Measurements from ENCODE around the gene GARIN5B. TPM values are rescaled to one million over a fixed set of nuclear protein-coding genes. Genes with fewer than 3 reads are reported as not detected.

GARIN5B gene
- total RNA-seq, 1 experiment from 2014 or later = not detected

DNA sequence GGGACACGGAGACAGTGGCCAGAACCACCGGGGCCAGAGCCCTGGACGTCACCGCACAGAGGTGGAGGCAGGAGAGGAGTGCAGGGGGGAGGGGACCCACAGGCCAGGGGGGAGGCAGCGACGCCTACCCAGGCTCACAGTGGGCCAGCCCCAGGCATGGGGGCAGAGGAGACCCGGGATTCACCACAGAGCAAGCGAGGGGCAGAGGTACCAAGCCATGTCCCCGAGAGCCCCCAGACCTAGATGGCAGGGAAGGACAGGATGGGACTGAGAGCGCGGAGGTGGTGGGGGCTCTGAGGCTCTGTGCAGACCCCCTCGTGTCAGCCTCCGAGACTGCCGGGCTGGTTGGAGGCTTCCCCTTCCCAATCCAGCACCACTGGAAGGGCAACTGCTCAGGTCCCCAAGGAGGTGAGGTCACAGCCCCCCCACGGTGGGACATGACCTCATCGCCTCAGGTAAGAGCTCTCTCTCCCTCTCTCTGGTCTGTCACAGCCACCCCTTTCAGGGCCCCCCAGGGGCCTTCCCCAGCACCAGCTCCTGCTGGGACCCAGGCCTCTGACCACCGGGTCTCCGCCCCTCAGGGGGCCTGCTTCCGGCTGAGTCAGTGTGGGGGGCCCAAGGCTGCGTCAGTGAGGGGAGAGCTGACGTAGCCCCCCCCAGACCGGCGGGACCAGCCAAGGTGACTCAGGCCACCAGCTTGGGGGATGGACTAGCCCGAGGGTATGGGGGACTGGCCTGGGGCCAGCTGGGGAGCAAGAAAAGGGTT is 9.4 kb upstream of the GARIN5B start:
- BruUV-seq (replicated peaks) = no TSS peak
- ChIA-PET CTCF (interaction anchor here (0.8 to 2.3 kb wide), 4 partner anchors 12 to 81 kb away, joined by 3 to 7 read pairs (median 4); partner anchors contain the start of gene TMEM238), POLR2A (interaction anchor here (0.7 to 1.3 kb wide), 5 partner anchors 11 to 71 kb away, joined by 3 to 6 read pairs (median 4); partner anchors contain the start of gene KMT5C)
- no peak overlapping the region for H3K27ac Mint-ChIP-seq (ENCODE audit: low read depth, unreplicated experiment)
- no peak overlapping the region for H3K4me3 Mint-ChIP-seq (ENCODE audit: unreplicated experiment)
- intact Hi-C loops (cut with micrococcal nuclease) = no loop called here
- H3K36me3 Mint-ChIP-seq (ENCODE audit: insufficient read depth, unreplicated experiment) = peaks cover 10% of the 10 kb centered on the region
- H3K4me1 Mint-ChIP-seq (ENCODE audit: insufficient read depth, unreplicated experiment) = peaks cover 27% of the 10 kb centered on the region
- DNase-seq (ENCODE audit: unreplicated experiment) = no peak
- H3K27me3 Mint-ChIP-seq (ENCODE audit: insufficient read depth, unreplicated experiment) = peaks cover 28% of the 10 kb centered on the region
- TF ChIP-seq, protein P1, sequence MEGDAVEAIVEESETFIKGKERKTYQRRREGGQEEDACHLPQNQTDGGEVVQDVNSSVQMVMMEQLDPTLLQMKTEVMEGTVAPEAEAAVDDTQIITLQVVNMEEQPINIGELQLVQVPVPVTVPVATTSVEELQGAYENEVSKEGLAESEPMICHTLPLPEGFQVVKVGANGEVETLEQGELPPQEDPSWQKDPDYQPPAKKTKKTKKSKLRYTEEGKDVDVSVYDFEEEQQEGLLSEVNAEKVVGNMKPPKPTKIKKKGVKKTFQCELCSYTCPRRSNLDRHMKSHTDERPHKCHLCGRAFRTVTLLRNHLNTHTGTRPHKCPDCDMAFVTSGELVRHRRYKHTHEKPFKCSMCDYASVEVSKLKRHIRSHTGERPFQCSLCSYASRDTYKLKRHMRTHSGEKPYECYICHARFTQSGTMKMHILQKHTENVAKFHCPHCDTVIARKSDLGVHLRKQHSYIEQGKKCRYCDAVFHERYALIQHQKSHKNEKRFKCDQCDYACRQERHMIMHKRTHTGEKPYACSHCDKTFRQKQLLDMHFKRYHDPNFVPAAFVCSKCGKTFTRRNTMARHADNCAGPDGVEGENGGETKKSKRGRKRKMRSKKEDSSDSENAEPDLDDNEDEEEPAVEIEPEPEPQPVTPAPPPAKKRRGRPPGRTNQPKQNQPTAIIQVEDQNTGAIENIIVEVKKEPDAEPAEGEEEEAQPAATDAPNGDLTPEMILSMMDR (IDR thresholded peaks at IDR 0.05; ENCODE audit: unreplicated experiment) = no peak
- no peaks in the 10 kb centered on the region for H3K9me3 Mint-ChIP-seq (ENCODE audit: unreplicated experiment)

DNA sequence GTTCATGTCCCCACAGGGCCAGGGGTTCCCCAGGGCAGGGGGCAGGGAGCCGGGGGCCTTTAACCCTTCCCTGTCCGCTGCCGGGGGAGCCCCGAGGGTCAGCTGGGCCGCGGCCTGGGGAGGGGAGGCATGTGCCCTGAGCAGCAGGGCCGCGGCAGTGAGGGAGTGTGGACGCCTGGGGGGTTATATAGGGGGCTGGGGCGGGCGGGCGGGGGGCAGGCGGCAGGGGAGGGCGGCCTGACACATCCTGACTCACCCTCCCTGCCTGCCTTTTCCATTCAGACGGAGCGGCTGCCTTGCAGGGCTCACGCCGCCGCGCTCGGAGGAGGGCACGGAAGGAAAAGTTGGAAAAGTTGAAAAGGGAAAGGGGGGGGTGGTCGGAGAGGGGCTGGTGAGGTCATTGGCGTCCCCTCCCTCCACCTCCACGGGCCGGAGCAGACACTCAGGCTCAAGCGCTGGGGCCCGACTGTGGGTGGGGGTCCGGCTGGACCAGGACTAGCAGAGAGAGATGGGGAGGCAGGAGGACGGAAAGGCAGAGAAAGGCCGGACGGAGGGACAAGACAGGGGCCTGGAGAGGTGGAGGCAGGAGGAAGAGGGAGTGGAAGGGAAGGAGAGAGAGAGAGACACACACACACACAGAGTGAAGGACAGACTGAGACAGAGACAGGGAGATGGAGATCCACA is 7.4 kb upstream of the GARIN5B start, which contains the start of gene IL11:
Gene IL11, minus strand, starts transcription at position 159 of the 684 bp plus-strand sequence. Its CDS starts 153 bp downstream, at position 6.
- peaks cover 28% of the 10 kb centered on the region for H3K27me3 Mint-ChIP-seq (ENCODE audit: insufficient read depth, unreplicated experiment)
- no peak for DNase-seq (ENCODE audit: unreplicated experiment)
- intact Hi-C loops (cut with micrococcal nuclease) = no loop called here
- peaks cover 22% of the 10 kb centered on the region for H3K4me1 Mint-ChIP-seq (ENCODE audit: insufficient read depth, unreplicated experiment)
- POLR2A ChIA-PET = interaction anchor here (0.6 to 2.5 kb wide), 6 partner anchors 13 to 1396 kb away, joined by 3 to 10 read pairs (median 4); partner anchors contain the start of gene KMT5C
- CTCF ChIA-PET = interaction anchor here (0.6 to 2.3 kb wide), 3 partner anchors 18 to 79 kb away, joined by 3 to 7 read pairs (median 3); no protein-coding TSS in a partner anchor
- BruUV-seq (replicated peaks) = no TSS peak
- TF ChIP-seq, protein P1 (IDR thresholded peaks at IDR 0.05; ENCODE audit: unreplicated experiment) = no peak
- peak within 1 kb of the TSS; percentile 78 for H3K4me3 Mint-ChIP-seq (ENCODE audit: unreplicated experiment)
- H3K36me3 Mint-ChIP-seq (ENCODE audit: insufficient read depth, unreplicated experiment) = peaks cover 10% of the 10 kb centered on the region
- H3K27ac Mint-ChIP-seq (ENCODE audit: low read depth, unreplicated experiment) = no peak within 1 kb of the TSS
- no peaks in the 10 kb centered on the region for H3K9me3 Mint-ChIP-seq (ENCODE audit: unreplicated experiment)

DNA sequence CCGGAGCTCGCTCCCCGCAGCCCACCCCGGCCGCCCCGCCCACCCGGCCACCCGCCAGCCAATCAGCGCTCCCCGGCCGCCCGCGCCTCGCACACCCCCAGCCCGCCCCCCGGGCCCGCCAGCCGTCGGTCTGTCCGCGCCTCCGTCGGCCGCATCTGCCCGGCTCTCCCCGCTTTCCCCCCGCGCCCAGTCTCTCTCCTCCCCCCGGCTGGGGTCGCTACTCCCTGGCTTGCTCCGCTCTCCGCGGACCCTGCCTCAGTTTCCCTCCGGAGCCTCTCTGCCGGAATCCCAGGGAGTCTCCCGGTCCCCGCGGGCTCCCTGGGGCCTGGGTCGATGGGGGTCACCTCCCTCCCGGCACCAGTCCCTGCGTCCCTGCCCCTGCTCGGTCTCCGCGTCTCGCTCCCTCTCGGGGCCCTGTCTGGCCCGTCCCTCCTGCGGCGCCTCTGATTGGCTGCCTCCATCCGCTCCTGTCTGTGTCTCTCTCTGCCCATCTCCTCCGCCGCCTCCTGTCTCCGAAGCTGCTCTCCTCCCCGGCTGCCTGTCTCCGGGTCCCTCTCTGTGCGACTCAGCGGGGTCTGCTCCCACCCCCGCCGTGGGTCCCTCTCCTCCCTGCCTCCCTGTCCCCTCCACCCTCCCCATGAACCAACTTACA is 6.7 kb upstream of the GARIN5B start:
- peaks cover 22% of the 10 kb centered on the region for H3K4me1 Mint-ChIP-seq (ENCODE audit: insufficient read depth, unreplicated experiment)
- POLR2A ChIA-PET = interaction anchor here (0.6 to 2.5 kb wide), 6 partner anchors 12 to 1395 kb away, joined by 3 to 10 read pairs (median 4); partner anchors contain the start of gene KMT5C
- CTCF ChIA-PET = interaction anchor here (0.6 to 1.3 kb wide), 5 partner anchors 14 to 68 kb away, joined by 3 to 5 read pairs (median 3); no protein-coding TSS in a partner anchor
- no peaks in the 10 kb centered on the region for H3K9me3 Mint-ChIP-seq (ENCODE audit: unreplicated experiment)
- H3K36me3 Mint-ChIP-seq (ENCODE audit: insufficient read depth, unreplicated experiment) = peaks cover 10% of the 10 kb centered on the region
- H3K27ac Mint-ChIP-seq (ENCODE audit: low read depth, unreplicated experiment) = no peak overlapping the region
- TF ChIP-seq, protein P1 (IDR thresholded peaks at IDR 0.05; ENCODE audit: unreplicated experiment) = no peak
- peak; percentile 56 for DNase-seq (ENCODE audit: unreplicated experiment)
- peak overlapping the region; percentile 78 for H3K4me3 Mint-ChIP-seq (ENCODE audit: unreplicated experiment)
- H3K27me3 Mint-ChIP-seq (ENCODE audit: insufficient read depth, unreplicated experiment) = peaks cover 28% of the 10 kb centered on the region
- BruUV-seq (replicated peaks) = no TSS peak
- intact Hi-C loops (cut with micrococcal nuclease) = no loop called here
